ENCODE measurements around the gene ALDH4A1.

- TF ChIP-seq CTCF (IDR thresholded peaks at IDR 0.05; ENCODE audit: low read length) = no peak
- no peak for TF ChIP-seq EZH2phosphoT487 (IDR thresholded peaks at IDR 0.05; ENCODE audit: low read length)
Measured at GRCh38 chr1:18925279-18925678, 22.9 kb upstream of the ALDH4A1 start.
